GM21423 (cell line): Measurements from ENCODE around the gene ARMC8.
"Not testable (repeated sequence)": the region's sequence is repeated elsewhere in the genome, so short reads cannot be mapped to it uniquely, and the experiment has no call there.

ENCODE experiments used
- ATAC-seq: cut with Tn5 transposase; IDR thresholded peaks from one replicate; pipeline ENCODE4 v1.9.1; 2021; ENCODE audit warnings: mild to moderate bottlenecking, moderate library complexity; ENCODE audit not compliant: unreplicated experiment

The ARMC8 gene, protein sequence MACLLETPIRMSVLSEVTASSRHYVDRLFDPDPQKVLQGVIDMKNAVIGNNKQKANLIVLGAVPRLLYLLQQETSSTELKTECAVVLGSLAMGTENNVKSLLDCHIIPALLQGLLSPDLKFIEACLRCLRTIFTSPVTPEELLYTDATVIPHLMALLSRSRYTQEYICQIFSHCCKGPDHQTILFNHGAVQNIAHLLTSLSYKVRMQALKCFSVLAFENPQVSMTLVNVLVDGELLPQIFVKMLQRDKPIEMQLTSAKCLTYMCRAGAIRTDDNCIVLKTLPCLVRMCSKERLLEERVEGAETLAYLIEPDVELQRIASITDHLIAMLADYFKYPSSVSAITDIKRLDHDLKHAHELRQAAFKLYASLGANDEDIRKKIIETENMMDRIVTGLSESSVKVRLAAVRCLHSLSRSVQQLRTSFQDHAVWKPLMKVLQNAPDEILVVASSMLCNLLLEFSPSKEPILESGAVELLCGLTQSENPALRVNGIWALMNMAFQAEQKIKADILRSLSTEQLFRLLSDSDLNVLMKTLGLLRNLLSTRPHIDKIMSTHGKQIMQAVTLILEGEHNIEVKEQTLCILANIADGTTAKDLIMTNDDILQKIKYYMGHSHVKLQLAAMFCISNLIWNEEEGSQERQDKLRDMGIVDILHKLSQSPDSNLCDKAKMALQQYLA

DNA sequence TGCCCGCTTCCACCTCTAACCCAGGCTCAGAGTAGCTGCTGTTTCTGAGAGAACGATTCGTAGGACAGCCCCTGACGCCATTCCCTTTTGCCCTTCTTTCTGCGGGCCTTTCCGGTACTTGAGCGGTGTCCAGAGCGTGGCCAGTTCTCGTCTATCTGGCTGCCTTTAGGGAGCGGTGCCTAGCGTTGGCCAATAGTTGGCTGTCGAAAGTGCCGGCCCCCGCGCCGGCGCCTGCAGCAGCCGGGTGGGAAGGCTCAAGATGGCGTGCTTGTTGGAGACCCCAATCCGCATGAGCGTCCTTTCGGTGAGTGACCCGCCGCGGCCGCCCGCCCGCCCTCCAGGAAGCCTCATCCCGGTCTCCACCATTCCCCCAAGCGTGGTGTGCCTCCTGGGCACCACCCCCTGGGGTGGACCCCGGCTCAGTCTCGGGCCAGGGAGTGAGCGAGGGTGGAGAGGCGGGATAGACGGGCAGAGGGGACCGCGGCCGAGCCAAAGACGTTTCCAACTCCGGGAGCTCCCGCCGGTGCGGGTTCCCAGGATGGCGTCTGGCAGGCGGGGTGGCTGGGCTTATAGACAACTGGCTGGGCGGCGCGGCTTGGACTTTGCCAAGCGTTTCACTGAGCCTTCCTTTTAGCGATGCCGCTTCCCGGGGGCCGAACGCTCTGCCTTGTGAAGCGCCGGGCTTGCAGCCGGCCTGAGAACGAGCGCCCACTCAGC is at the start of gene ARMC8:
ARMC8 (plus strand) TSS at position 6 of the 717 bp plus-strand sequence; CDS start at position 260, 254 bp downstream.
- peak; percentile 50 for ATAC-seq

DNA sequence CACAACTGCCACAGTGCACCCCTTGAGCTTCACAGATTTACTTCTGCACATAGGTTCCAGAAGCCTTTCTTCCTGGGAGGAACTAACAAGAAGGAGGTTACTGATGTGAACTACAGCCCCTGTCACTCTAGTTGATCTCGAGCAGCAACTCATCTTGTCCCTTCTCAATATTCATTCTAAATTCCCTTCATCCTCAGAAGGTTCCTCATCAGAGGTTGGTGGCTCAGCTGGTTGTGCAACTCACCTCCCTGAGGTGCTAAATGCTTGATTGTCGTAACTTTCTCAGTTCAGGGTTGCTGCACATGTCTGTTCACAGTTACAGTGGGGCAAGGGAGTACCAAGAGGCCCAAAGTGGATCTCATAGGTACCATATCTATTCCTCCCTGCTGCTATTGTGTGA is 49.2 kb upstream of the ARMC8 start:
- ATAC-seq = no peak

DNA sequence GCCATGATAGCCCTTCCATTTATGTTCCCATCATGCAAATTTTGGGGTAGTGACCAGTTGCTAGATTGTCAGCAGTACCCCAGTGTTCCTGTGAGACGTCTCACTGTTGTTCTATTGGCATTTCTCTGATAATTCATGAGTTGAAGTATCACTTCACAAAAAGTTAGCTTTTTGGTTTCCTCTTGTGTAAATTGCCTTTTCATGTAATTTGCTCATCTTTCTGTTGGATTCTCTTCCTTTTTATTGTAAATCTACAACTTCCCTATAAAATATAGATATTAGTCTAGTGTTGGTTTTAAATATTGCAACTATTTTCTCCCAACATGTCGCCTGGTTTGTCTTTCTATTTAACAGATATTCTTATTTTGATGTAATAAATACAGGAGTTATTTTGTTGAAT is 47.4 kb upstream of the ARMC8 start:
- ATAC-seq = no peak

DNA sequence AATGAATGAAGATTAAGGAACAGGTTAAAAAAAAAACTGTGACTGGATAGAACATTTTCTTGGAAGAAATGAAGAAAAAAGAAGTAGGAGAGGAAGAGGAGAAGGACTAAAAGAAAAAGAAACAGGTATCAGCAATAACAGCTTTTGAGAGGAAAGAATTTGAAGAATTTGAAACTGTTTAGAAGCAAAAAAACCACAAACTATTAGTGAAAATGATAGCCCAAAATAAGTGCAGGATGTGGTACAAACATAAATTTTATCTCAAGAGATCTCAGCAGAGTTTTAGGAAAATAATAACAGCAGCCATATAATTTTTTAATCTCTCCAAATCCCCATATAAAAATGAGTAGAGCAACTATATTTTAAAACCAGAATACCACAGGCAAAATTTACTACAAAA is 46.2 kb upstream of the ARMC8 start:
- no peak for ATAC-seq

DNA sequence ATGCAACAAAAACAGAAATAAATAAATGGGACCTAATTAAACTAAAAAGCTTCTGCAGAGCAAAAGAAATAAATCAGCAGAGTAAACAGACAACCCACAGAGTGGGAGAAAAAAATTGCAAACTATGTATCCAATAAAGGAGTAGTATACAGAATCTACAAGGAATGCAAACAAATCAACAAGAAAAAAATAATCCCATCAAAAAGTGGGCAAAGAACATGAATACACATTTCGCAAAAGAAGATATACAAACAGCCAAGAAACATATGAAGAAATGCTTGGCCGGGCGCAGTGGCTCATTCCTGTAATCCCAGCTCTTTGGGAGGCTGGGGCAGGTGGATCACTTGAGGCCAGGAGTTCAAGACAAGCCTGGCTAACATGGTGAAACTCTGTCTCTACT is 44.9 kb upstream of the ARMC8 start:
- ATAC-seq = not testable (repeated sequence)

DNA sequence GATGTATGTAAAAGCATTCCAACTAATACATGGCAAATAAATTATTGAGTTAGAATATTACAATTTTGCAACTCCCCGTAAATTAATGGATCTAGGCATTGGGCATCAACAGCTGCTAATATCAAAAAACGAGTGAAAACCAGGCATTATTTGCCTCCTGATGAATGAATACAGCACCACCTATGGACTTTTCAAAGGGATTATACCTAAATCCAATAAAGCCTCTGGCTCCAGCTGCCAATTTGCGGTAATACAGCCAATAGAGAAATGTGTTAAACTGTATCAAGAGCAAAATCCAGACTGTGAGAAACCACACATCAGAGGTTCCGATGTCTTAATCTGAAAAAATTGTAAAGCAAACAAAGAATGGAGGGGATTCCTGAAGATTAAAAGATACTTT is 38.6 kb upstream of the ARMC8 start:
- ATAC-seq = no peak

DNA sequence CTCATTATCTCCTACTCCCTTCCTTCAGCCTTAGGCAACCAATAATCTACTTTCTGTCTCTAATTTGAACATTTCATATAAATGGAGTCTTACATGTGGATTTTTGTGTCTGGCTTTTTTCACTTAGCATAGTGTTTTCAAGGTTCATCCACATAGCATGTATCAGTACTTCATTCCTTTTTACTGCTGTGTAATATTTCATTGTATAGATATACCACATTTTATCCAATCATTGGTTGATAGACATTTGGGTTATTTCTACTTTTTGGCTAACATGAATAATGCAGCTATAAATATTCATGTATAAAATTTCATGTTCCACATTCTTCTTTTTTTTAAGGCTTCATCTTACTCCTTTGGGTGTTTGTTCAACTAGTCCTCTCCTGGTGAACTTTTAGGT is 32.6 kb upstream of the ARMC8 start:
- no peak for ATAC-seq

DNA sequence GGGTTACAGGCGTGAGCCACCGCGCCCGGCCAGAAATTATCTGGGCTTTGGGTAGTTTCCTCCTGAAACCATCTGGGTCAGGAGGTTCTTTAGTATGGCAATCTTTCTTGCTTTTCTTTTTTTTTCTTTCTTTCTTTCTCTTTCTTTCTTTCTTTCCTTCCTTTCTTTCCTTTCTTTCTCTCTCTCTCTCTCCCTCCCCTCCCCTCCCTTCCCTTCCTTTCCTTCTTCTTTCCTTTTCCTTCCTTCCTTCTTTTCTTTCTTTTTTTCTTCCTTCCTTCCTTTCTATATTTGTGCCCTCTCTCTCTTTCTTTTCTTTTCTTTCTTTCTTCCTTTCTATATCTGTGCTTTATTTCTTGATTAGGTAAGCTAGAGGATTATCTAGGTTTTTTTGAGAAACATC is 29.4 kb upstream of the ARMC8 start:
- ATAC-seq = no peak

DNA sequence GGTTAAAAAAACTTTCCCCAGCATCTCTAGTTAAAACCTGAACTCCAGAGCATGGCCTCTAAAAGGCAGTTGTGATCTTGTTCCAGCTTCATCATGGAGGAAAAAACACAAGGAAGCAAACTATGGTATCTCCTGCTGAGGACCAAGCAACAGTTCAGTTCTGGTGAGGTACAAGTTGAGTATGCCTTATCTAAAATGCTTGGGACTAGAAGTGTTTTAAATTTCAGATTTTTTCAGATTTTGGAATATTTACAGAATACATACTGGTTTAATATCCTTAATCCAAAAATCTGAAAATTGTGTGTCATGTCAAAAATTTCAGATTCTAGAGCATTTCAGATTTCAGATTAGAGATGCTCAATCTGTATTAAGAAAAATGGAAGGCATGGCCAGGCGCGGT is 22.0 kb upstream of the ARMC8 start:
- ATAC-seq = no peak

DNA sequence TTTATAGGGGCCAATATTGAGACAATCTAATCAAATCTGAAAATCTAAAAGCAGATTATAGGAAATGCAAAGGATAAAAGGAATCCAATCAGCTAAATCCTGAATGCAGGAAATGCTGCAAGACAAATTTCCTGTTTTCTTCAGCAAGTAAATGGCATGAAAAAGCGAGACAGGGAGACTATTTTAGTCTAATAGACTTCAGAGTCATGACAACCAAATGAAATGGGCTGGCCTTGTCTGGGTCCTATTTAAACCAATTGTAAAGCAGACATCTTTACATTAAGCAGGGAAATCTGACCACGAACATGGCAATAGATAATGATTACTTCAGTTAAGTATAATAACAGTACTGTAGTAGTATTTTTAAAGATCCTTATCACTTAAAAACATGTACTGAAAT is 14.5 kb upstream of the ARMC8 start:
- ATAC-seq = no peak

DNA sequence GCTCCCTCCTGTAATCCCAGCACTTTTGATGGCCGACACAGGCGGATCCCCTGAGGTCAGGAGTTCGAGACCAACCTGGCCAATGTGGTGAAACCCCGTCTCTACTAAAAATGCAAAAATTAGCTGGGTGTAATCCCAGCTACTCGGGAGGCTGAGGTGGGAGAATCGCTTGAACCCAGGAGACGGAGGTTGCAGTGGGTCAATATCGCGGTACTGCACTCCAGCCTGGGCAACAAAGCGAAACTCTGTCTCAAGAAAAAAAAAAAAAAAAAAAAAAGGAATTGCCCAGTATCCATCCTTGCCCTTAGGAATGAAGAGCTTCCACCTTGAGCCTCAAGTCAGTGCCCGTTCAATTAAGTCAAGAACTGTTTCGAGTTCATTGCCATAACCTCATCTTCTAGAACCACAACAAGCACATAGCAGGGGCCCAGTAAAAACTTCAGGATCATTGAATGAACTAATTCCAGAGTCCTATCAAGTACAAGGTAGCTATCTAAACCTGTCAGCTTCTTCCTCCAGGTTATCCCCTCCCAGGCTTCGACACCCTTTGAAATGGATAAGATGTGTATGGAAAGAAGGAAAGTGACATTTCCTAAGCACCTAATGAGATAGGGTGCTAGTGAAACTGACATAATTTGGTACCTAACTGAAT is 13.2 kb upstream of the ARMC8 start:
- peak; percentile 1 for ATAC-seq

DNA sequence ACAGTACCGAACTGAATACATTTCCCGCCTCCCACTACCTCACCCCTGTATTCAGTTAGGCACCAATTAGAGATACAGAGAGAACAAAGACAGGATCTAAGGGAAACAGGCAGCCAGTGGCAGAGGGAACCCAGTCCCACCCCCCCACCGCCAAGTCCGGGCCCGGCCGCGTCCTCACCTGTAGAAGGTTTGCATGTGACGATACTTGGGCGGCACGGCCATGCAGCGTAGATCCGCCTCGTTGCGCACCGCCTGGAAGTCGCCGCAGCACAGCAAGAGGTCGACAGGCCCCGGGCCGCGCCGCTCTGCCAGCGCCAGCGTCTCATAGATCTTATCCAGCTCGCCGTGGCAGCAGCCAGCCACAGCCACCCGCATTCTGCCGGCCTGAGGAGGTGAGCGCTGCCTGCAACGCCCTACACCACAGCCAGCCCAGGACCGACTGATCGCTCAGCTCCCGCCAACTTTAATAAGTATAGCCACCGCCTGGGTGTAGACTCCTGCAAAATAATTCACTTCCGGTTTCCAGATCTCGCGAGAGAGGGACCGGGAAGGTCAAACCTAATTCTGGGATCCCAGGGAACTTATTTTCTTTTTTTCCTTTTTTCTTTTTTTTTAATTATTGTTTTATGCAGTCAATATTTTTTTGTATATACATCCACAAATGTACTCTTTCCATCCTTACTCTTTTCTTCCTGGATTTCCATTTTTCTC is 12.5 kb upstream of the ARMC8 start, which contains the start of gene DBR1:
DBR1 (minus strand) TSS at position 501 of the 711 bp plus-strand sequence; CDS start at position 375, 126 bp downstream.
- ATAC-seq = peak; percentile 91

DNA sequence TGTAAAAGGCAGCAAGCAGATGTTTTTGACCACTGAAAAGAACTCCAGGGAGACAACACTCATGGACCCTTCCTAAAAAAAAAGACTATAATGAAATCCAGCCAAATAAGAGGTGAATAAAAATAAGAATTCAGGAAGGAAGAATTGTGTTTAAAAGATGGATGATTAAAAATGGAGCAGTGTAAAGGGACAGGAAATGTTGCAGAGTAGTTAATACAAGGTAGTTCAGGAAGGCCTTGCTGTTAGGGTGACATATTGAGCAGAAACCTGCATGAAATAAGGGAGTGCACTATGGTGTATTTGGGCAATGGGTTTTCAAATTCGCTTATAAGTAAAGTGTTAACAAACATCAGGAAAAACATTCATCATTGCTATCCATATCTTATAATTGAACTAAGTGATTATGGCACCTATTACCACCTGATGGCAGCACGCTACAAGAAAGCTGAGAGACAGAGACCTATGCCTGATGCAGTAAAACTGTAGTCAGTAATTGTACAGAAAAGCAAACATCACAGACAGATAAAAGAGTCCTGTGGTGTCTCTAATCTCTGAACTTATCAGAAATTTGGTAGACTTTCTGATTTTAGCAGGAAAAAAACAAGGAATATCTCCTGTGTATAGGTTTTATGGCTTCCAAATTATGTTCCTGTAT is 6.6 kb upstream of the ARMC8 start:
- peak; percentile 75 for ATAC-seq

DNA sequence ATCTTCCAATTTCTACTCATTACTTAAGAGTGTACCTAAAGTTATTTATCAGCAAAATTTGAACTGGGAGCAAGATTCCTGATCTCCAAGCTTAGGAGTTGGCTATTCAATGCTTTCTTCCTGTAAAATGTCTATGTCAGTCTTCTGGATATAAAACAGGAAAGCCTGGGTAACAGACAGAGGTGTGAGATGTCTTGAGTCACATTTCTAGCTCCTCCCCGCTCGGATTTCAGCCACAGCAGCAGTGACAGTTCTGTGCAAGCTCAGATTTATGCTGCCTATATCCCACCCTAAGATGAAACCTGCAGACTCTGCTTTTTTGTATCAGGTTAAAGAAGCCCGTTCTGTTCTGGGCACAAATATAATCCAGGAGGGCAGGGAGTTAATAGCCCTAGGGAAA is 2.1 kb upstream of the ARMC8 start:
- ATAC-seq = no peak

DNA sequence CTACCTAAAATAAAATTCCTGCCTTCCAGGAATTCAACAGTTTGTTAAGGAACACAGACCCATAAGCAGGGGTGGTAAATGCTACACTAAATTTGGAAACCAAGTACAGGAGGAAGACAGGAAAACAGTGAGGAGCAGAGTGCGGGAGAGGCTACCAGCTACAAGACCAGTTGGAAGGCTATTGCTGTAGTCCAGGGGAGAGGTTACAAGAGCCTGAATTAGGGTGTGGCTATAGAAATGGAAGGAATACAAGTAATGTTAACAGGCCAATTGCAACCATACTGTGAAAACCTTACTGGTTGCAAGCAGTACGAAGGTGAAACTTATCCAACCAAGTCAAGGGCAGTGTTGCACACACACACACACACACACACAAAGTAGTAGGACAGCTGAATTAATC is 880 bp upstream of the ARMC8 start:
- no peak for ATAC-seq

DNA sequence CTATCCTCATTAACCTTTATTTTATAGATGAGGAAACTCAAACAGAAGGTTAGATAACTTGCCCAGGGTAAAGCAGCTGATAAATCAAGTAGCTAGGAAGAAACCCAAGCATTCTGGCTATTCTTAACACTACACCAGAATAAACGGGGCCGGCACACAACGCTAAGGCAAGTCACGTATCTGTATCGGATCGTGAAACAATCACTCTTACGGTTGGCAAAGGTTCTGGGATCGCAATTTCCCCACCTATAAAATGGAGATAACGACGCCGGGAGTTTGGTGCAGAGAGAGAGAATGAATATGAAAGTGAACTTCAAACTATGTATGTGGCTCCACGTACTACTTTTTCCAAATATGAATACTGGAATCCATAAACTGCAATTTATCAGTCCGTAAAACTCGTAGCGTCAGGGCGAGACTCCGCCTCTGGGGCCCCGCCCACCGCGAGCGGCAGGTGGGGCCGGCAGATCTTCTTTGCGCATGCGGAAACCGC is 252 bp upstream of the ARMC8 start:
- ATAC-seq = peak; percentile 93

DNA sequence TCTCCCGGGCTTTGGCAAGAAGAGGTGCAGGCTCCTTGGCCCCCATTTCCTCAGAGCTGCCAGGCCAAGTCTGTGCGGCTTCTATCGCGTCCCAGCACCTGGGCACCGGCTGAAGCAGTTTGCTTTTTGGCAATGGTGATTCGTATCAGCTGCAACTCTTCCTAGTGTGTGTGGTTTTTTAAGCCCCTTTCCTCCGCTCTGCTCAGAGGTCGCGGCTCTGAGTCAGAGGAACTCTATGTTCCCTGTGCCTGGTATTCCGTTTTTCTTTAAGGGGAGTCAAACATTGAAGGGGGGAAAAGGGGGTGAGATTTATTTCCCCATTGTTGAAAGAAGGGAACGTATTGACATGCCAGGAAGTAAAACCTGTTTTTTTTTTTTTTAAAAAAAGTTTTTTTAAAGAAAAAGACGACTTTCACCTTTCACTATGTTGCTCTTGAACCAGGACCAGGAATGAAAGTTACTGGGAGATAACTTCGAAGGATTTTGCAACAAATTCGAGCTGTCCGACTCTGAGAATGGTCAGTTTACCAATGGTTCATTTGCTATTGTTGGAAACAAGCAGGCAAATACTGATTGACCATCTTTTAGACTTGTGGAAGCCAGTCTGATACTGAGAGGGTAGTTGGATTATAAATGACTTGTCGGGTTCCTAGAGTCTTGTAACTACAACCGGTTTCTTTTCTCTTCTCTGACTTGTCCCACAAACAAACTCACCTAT is 1.1 kb downstream of the ARMC8 start:
- no peak for ATAC-seq

DNA sequence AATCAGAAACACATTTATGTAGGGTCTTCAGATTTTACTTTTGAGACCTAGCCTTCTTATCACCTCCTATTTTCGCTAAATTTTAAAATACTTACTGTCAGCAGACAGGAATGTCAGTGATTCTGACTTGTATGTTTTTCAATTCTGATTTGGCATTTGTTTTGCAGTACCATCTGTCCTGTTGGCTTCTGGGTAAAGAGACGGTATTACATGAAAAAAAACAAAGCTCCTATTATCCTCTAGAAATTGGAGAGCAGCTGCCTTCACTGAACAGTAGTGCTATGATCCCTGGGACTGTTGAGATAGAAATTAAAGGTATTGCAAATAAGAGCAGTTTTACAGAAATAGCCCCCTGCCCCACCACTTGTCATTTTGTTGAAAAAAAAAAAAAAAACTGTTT is 8.4 kb downstream of the ARMC8 start:
- ATAC-seq = no peak

DNA sequence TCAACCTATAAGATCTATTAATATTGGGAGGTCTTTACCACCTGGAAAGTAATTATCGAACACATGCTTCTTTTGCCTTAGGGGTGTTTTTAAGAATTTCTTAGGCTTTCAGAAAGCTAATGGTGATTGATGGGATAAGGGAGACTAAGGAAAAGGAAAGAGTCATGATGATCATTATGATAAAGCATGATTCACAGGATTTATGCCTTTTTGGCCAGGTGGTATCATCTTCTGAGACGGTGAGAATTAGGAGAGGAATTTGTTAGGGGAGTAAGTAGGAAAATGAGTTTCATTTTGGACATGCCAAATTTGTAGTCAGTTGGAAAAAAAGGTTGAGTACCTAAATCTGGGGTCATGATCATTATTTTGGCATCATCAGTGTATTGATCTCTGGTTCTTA is 8.9 kb downstream of the ARMC8 start:
- ATAC-seq = no peak
